HG03045 (cell line): ENCODE data around the gene UBTF.

ENCODE experiments used
- ATAC-seq: cut with Tn5 transposase; IDR thresholded peaks from one replicate; pipeline ENCODE4 v1.9.1; 2021; ENCODE audit warnings: mild to moderate bottlenecking, moderate library complexity; ENCODE audit not compliant: unreplicated experiment

Gene UBTF

GRCh38 chr17:44219616-44220212 is at the start of gene UBTF:
Gene UBTF, minus strand, starts transcription at chr17:44219675. Its CDS starts 1,446 bp downstream, at chr17:44218229.
- peak; percentile 10 for ATAC-seq

- no peak for ATAC-seq
Observed at GRCh38 chr17:44268709-44269534, 49.4 kb upstream of the UBTF start.

GRCh38 chr17:44267818-44268490 is 48.5 kb upstream of the UBTF start, which contains the start of gene SLC4A1:
Gene SLC4A1, minus strand, starts transcription at chr17:44268135. Its CDS starts 5,269 bp downstream, at chr17:44262866.
- no peak for ATAC-seq

- no peak for ATAC-seq
Observed at GRCh38 chr17:44267165-44267455, 47.6 kb upstream of the UBTF start.

GRCh38 chr17:44266402-44267164 is 47.1 kb upstream of the UBTF start:
- ATAC-seq: no peak

GRCh38 chr17:44263345-44263902 is 43.9 kb upstream of the UBTF start:
- no peak for ATAC-seq

GRCh38 chr17:44262654-44263225 is 43.3 kb upstream of the UBTF start:
- ATAC-seq: no peak

- ATAC-seq: no peak
Observed at GRCh38 chr17:44260296-44260695, 40.8 kb upstream of the UBTF start.

- no peak for ATAC-seq
Observed at GRCh38 chr17:44258811-44259351, 39.4 kb upstream of the UBTF start.

GRCh38 chr17:44257815-44258760 is 38.6 kb upstream of the UBTF start:
- no peak for ATAC-seq

- ATAC-seq: no peak
Observed at GRCh38 chr17:44256671-44257070, 37.2 kb upstream of the UBTF start.

GRCh38 chr17:44255915-44256314 is 36.4 kb upstream of the UBTF start:
- no peak for ATAC-seq

GRCh38 chr17:44254361-44255095 is 35.1 kb upstream of the UBTF start:
- no peak for ATAC-seq

GRCh38 chr17:44253006-44253405 is 33.5 kb upstream of the UBTF start:
- ATAC-seq: no peak

GRCh38 chr17:44251062-44251461 is 31.6 kb upstream of the UBTF start:
- ATAC-seq: no peak

- no peak for ATAC-seq
Observed at GRCh38 chr17:44249501-44250246, 30.2 kb upstream of the UBTF start.

- ATAC-seq: no peak
Observed at GRCh38 chr17:44247876-44248736, 28.6 kb upstream of the UBTF start.
